OCI-LY7 (cell line): Measurements from ENCODE around the gene PPM1L.
"Not testable (repeated sequence)": the region's sequence is repeated elsewhere in the genome, so short reads cannot be mapped to it uniquely, and the experiment has no call there.

Experiments used
- CTCF ChIP-seq: fragments of 200-600 bp; sonication (generic); conservative IDR thresholded peaks from 2 replicates; pipeline ENCODE4 v1.5.1; 2014; ENCODE audit warnings: mild to moderate bottlenecking, antibody characterized with exemption, low read length, moderate library complexity, mixed read lengths
- EZH2phosphoT487 ChIP-seq: fragments of 200-600 bp; sonication (generic); IDR thresholded peaks from 2 replicates; pipeline ENCODE4 v1.6.1; 2018; ENCODE audit warnings: low read depth, borderline replicate concordance, mild to moderate bottlenecking, mixed run types, antibody characterized with exemption, low read length, moderate library complexity, mixed read lengths

GRCh38 chr3:161010151-161010550 lies 254.1 kb downstream of the PPM1L start:
- TF ChIP-seq CTCF, EZH2phosphoT487: not testable (repeated sequence)
